GM21390 (cell line): ENCODE measurements around the gene TMEM247.

ENCODE experiments used
- ATAC-seq: cut with Tn5 transposase; IDR thresholded peaks from one replicate; pipeline ENCODE4 v1.9.1; 2021; ENCODE audit not compliant: unreplicated experiment

The TMEM247 gene

GRCh38 chr2:46488389-46488788 is 9.0 kb downstream of the TMEM247 start:
- no peak for ATAC-seq

- ATAC-seq, result no peak
Observed at GRCh38 chr2:46489423-46490174, 10.2 kb downstream of the TMEM247 start.

DNA sequence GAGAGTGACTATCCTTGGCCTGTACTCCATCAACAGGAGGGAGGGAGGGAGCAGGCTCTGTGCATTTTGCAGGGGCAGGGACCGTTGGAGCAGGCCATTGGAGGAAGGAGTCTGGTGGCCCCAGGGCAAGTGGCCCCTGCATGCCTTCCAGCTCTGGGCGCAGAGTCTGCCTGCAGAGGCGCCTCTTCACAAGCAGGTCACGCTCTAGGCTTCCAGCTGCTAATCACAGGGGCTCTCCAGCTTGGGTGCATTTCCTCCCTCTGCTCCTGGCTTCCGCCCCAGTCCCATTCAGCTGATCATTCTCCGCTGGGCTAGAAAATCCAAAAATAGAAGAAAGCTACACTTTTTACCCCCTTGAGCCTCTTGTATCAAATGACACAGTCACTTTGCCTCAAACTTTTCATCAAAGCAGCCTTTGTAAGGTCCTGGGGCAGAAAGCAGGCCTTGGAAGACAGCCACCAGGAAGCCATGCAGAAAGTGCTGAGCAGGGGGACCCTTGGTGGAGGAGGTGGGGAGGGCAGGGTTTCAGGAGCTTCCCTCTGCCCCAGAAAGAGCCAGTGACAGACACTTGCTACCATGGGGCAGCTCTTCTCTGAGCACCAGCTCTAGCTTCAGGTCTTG is 11.3 kb downstream of the TMEM247 start:
- ATAC-seq, result peak; percentile 62

- ATAC-seq, result no peak
Observed at GRCh38 chr2:46492301-46492700, 12.9 kb downstream of the TMEM247 start.

GRCh38 chr2:46493241-46493970 is 14.0 kb downstream of the TMEM247 start:
- peak; percentile 76 for ATAC-seq

GRCh38 chr2:46493971-46494250 is 14.5 kb downstream of the TMEM247 start:
- ATAC-seq, result no peak

GRCh38 chr2:46494596-46494995 is 15.2 kb downstream of the TMEM247 start:
- no peak for ATAC-seq

- no peak for ATAC-seq
Observed at GRCh38 chr2:46495231-46496030, 16.1 kb downstream of the TMEM247 start.

DNA sequence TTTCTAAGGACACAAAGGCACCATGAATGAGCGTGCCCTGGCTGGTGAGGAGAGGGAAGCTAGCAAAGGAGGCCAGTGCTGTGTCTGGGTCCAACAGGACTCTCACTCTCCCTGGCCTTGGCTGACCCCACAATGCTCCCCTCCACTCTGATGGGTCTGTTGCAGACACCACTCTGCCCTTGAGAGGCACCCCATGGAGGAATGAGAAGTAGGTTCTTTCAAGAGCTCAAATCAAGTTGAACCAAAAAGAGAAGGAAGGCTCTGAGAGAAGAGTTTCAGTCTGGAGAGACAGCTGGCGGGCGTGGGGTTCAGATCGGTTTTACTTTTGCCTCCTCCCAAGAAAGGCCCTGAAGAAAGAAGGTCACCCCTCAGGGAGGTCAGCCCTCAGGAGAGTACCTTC is 18.4 kb downstream of the TMEM247 start:
- no peak for ATAC-seq

DNA sequence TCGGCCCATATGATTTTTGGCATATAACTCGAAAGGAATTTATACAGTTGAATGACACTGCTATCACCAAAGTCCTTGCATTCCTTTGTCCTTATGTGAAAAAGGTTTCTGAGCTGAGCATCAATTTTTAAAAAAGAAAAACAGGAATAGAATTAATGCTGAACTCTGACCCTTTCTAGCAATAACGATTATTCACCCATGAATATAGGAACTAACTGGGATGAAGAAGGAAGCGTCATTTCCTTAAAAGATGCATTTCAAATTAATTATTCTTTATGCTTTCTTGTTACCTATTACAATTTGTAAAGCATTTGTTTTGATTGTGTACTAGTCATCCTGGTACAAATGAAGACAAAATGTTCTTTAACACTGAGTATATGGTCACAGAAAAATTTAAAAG is 19.3 kb downstream of the TMEM247 start:
- ATAC-seq, result no peak

GRCh38 chr2:46499392-46499785 is 20.0 kb downstream of the TMEM247 start:
- no peak for ATAC-seq

- ATAC-seq, result no peak
Observed at GRCh38 chr2:46500801-46501200, 21.4 kb downstream of the TMEM247 start.

DNA sequence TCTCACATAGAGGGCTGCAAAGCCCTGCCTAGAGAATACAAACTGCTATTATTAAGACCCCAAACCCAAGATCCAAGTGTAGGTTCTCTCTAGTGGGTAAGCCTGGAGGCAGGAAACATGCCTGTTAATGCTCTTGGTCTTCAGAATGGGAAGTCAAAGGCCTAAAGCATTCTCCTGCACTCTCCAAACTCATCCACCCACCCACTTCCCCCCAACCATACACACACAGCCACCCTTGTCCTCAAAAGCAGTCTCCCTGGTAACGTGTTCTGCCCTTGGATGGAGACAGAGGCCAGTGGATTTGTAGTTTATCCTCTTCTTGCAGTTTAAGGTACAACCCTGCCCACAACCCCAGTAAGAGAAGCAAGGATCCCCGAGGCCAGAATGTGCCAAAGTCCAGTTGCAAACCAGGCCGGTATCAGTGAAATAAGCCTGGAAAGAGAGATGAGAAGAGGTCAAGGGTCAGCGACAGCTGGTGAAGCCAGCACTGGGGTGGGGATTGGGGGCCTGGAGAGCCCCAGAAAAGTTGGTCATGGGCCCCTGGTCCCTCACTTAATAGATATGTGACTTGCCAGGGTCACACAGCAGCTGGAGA is 23.0 kb downstream of the TMEM247 start:
- ATAC-seq, result no peak

DNA sequence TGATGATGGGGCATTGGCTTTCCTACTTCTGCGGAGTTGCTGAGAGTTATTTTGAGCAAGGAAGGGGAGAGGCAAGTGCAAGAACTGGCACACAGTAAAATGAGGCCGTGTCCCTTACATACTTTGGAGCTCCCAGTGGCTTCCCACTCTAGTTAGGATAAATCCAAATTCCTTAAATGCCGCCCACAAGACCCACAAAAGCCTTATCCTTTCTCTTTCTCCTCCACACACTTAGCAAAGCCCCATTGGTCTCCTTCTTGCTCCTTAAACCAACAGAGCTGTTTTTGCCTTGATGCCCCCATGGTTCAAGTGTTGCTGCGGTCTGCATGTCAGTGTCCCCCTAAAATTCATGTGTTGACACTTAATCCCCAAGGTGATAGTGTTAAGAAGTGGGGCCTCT is 24.3 kb downstream of the TMEM247 start:
- no peak for ATAC-seq

DNA sequence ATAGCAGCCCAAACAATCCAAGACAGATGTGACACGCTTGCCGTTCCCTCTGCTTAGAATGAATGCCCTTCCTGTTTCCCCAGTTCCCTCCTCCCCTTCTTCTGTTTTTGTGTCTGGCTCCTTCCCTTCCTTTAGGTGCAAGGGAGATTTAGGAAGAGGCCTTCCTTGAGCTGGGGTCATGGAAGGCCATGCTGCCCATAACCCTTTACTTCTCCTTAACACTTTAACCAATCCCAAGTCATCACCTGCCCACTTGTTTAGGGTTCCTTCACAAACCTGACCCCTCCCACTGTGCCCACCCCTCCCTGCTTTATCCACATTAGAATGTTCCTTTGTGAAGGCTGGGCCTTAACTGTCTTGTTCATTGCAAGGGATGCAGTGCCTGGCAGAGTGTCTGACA is 24.9 kb downstream of the TMEM247 start:
- no peak for ATAC-seq

- no peak for ATAC-seq
Observed at GRCh38 chr2:46504685-46505471, 25.5 kb downstream of the TMEM247 start.

- no peak for ATAC-seq
Observed at GRCh38 chr2:46505472-46505783, 26.1 kb downstream of the TMEM247 start.

DNA sequence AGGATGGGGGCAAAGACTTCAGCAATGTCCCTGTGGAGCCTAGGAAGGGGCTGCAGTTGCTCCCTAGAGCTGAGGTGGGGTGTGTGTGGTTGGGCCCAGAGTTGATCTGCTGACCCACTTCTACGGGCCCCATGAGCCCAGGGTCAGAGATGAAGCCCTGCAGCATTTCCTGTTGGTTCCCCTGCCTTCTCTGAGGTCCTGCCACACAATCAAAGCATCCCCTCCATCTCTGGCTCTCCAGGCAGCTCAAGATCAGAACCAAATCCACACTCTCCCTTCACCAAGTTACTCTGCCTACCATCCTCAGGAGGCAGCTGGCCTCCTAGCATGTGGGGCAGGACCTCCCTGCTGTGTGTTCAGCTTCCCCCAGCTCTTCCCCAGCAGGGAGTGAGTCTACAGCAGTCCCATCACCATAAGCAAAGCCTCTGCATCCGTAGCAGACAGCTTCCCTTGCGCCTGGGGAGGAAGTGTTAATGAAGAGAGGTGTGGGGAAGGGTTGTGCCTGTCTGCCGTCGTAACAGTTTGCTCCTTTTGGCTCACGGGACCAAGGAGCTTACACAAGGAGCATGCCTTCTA is 26.9 kb downstream of the TMEM247 start:
- no peak for ATAC-seq

- no peak for ATAC-seq
Observed at GRCh38 chr2:46508312-46508711, 28.9 kb downstream of the TMEM247 start.

- no peak for ATAC-seq
Observed at GRCh38 chr2:46508759-46509158, 29.4 kb downstream of the TMEM247 start.
